Transverse colon (tissue), 4 donors: ENCODE data around the gene ZNF423.

Experiments
- CTCF ChIP-seq, 5 experiments: fragments of 200-600 bp in 3 of 5; fragments of 450-650 bp in 2 of 5; sonication (generic) in 3 of 5; IDR thresholded peaks; 1 replicate in 2 of 5; 2 replicates in 3 of 5; pipeline ENCODE4 v1.5.1; 2016 to 2017; ENCODE audit warnings: antibody characterized with exemption in 5 of 5, inconsistent platforms in 3 of 5, mild to moderate bottlenecking in 2 of 5, moderate library complexity in 1 of 5
- POLR2A ChIP-seq: fragments of 450-650 bp; IDR thresholded peaks from one replicate; pipeline ENCODE4 v1.6.1; 2016; ENCODE audit warnings: antibody characterized with exemption, mild to moderate bottlenecking, moderate library complexity
- POLR2AphosphoS5 ChIP-seq, 3 donors: sonication (generic); formaldehyde crosslinking; IDR thresholded peaks; one replicate each; pipeline ENCODE4 v1.6.1; 2016; ENCODE audit warnings: antibody characterized with exemption in 3 of 3

GRCh38 chr16:49478616-49479015 is 377.3 kb downstream of the ZNF423 start:
- TF ChIP-seq CTCF (IDR thresholded peaks at IDR 0.05) (no peak), POLR2A (no peak), POLR2AphosphoS5 (IDR thresholded peaks at IDR 0.05) (no peak)
